Endodermal cell (in vitro differentiated cells): ENCODE data around the gene CACNG7. TPM values are rescaled to one million over a fixed set of nuclear protein-coding genes. Genes with fewer than 3 reads are reported as not detected.

Experiments
- DNase-seq: peaks from one replicate; pipeline ENCODE4 v3.0.0-alpha.2; 2017
- H3K27ac ChIP-seq: 2 replicates; pipeline ENCODE4 v1.5.1; 2013; ENCODE audit warnings: mild to moderate bottlenecking, low read depth, low read length, moderate library complexity
- H3K27me3 ChIP-seq: 2 replicates; pipeline ENCODE4 v1.6.1; 2013; ENCODE audit warnings: mild to moderate bottlenecking, low read length, moderate library complexity; ENCODE audit not compliant: insufficient read depth, control insufficient read depth, poor library complexity, severe bottlenecking
- H3K36me3 ChIP-seq: 2 replicates; pipeline ENCODE4 v1.7.0; 2013; ENCODE audit warnings: mild to moderate bottlenecking, low read length, moderate library complexity; ENCODE audit not compliant: control insufficient read depth, insufficient read depth
- H3K4me1 ChIP-seq: one replicate; pipeline ENCODE4 v1.7.0; 2013; ENCODE audit warnings: low read length; ENCODE audit not compliant: control insufficient read depth, insufficient read depth
- H3K4me3 ChIP-seq: 2 replicates; pipeline ENCODE4 v1.5.1; 2013; ENCODE audit warnings: mild to moderate bottlenecking, low read length, moderate library complexity
- H3K9ac ChIP-seq: 2 replicates; pipeline ENCODE4 v1.6.1; 2013; ENCODE audit warnings: mild to moderate bottlenecking, low read length, moderate library complexity; ENCODE audit not compliant: poor library complexity, severe bottlenecking; ENCODE audit errors: extremely low read depth
- H3K9me3 ChIP-seq: 2 replicates; pipeline ENCODE4 v1.6.1; 2013; ENCODE audit warnings: mild to moderate bottlenecking, low read length, moderate library complexity; ENCODE audit not compliant: control insufficient read depth
- H3K27ac Mint-ChIP-seq: 2 replicates; pipeline ENCODE4 v1.8.0; 2020; ENCODE audit warnings: mixed read lengths
- H3K27me3 Mint-ChIP-seq: 2 replicates; pipeline ENCODE4 v1.8.0; 2021; ENCODE audit warnings: mild to moderate bottlenecking, mixed read lengths; ENCODE audit not compliant: insufficient read depth
- H3K36me3 Mint-ChIP-seq: 2 replicates; pipeline ENCODE4 v1.8.0; 2020; ENCODE audit warnings: low read depth, mixed read lengths
- H3K4me1 Mint-ChIP-seq: 2 replicates; pipeline ENCODE4 v1.8.0; 2020; ENCODE audit warnings: mixed read lengths
- H3K4me3 Mint-ChIP-seq: 2 replicates; pipeline ENCODE4 v1.8.0; 2020; ENCODE audit warnings: mild to moderate bottlenecking, moderate library complexity, mixed read lengths
- H3K9me3 Mint-ChIP-seq: 2 replicates; pipeline ENCODE4 v1.8.0; 2020; ENCODE audit warnings: mild to moderate bottlenecking, mixed read lengths
- CTCF ChIP-seq: fragments of 200-600 bp; sonication (generic); conservative IDR thresholded peaks from 2 replicates; pipeline ENCODE4 v1.5.0; 2021; ENCODE audit warnings: antibody characterized with exemption, mild to moderate bottlenecking
- WGBS, 2 experiments: methylation state at CpG; one replicate each; pipeline versions ENCODE4 v1.1.5 to v1.1.7; 2013; ENCODE audit warnings: missing lambda C conversion rate in 2 of 2, mixed read lengths in 1 of 2; ENCODE audit not compliant: insufficient coverage in 1 of 2, insufficient read length in 1 of 2; 5-methylcytosine and 5-hydroxymethylcytosine counted together
- total RNA-seq, 2 donors: library from RNA; stranded (reverse); fragmentation: NEBNext Ultra II Directional in 1 of 2; extraction: Animal tissue kit (Norgen Biotek cat#: 25700) in 1 of 2; gene quantifications; 2 replicates in 1 of 2; 3 replicates in 1 of 2; pipeline ENCODE4 v1.2.1, GENCODE V29; 2021

CACNG7 gene
- total RNA-seq, 2 donors from 2014 or later = 2.7 to 3.4 TPM

GRCh38 chr19:53944933-53945332 is 35.9 kb downstream of the CACNG7 start:
- 94 to 96% methylated on average over 4 of the region's 4 CpGs for WGBS, 2 experiments

GRCh38 chr19:53945441-53945840 is 36.4 kb downstream of the CACNG7 start:
- WGBS, 2 experiments = 44 to 64% methylated on average over 9 of the region's 9 CpGs
- no peaks in the 10 kb centered on the region for H3K36me3 Mint-ChIP-seq
- no peak overlapping the region for H3K4me3 Mint-ChIP-seq
- H3K9me3 ChIP-seq = no peaks in the 10 kb centered on the region
- no peak overlapping the region for H3K27ac ChIP-seq
- peak overlapping the region; percentile 56 for H3K4me3 ChIP-seq
- no peak overlapping the region for H3K9ac ChIP-seq
- peaks cover 48% of the 10 kb centered on the region for H3K27me3 Mint-ChIP-seq
- TF ChIP-seq CTCF = no peak
- H3K9me3 Mint-ChIP-seq = no peaks in the 10 kb centered on the region
- H3K27ac Mint-ChIP-seq = no peak overlapping the region
- DNase-seq = peak; percentile 85
- peaks cover 23% of the 10 kb centered on the region for H3K27me3 ChIP-seq
- H3K4me1 Mint-ChIP-seq = peaks cover 2% of the 10 kb centered on the region
- H3K36me3 ChIP-seq = no peaks in the 10 kb centered on the region
- H3K4me1 ChIP-seq = no peaks in the 10 kb centered on the region

More at GRCh38 chr19:53944933-53945332, 35.9 kb downstream of the CACNG7 start:
- Mint-ChIP-seq H3K27ac (no peak overlapping the region), H3K36me3 (no peaks in the 10 kb centered on the region), H3K9me3 (no peaks in the 10 kb centered on the region), H3K4me1 (peaks cover 2% of the 10 kb centered on the region), H3K27me3 (peaks cover 50% of the 10 kb centered on the region), H3K4me3 (no peak overlapping the region)
- Histone ChIP-seq H3K27me3 (peaks cover 23% of the 10 kb centered on the region), H3K9me3 (no peaks in the 10 kb centered on the region), H3K27ac (no peak overlapping the region), H3K9ac (no peak overlapping the region), H3K4me1 (no peaks in the 10 kb centered on the region), H3K4me3 (no peak overlapping the region), H3K36me3 (no peaks in the 10 kb centered on the region)
- no peak for TF ChIP-seq CTCF
- no peak for DNase-seq

- DNase-seq = no peak
- Histone ChIP-seq H3K9ac (no peak overlapping the region), H3K9me3 (no peaks in the 10 kb centered on the region), H3K4me1 (no peaks in the 10 kb centered on the region), H3K27ac (no peak overlapping the region), H3K4me3 (peak overlapping the region; percentile 56), H3K36me3 (no peaks in the 10 kb centered on the region), H3K27me3 (peaks cover 23% of the 10 kb centered on the region)
- Mint-ChIP-seq H3K4me1 (peaks cover 2% of the 10 kb centered on the region), H3K27me3 (peaks cover 44% of the 10 kb centered on the region), H3K4me3 (no peak overlapping the region), H3K9me3 (no peaks in the 10 kb centered on the region), H3K36me3 (no peaks in the 10 kb centered on the region), H3K27ac (no peak overlapping the region)
- TF ChIP-seq CTCF = no peak
- WGBS, 2 experiments = 100% methylated on average over 2 of the region's 2 CpGs
These were observed 36.9 kb downstream of the CACNG7 start for GRCh38 chr19:53945998-53946397.
